Liver (tissue), 9 donors: Measurements from ENCODE around the gene TSSC4. TPM values are rescaled to one million over a fixed set of nuclear protein-coding genes. Genes with fewer than 3 reads are reported as not detected.

Source experiments
- DNase-seq: peaks from one replicate; pipeline ENCODE4 v3.0.0-alpha.2; 2017; ENCODE audit warnings: low spot score
- H3K27ac ChIP-seq, 2 donors: one replicate each; pipeline ENCODE4 v1.7.0; 2013; ENCODE audit warnings: inconsistent platforms in 2 of 2, low read length in 2 of 2, control low read depth in 1 of 2, low read depth in 1 of 2, mild to moderate bottlenecking in 1 of 2
- H3K27me3 ChIP-seq, 4 donors: one replicate each; pipeline versions ENCODE4 v1.6.1 to v1.7.0; 2013; ENCODE audit warnings: low read length in 3 of 4, inconsistent platforms in 1 of 4, mild to moderate bottlenecking in 1 of 4, moderate library complexity in 1 of 4; ENCODE audit not compliant: control insufficient read depth in 4 of 4, insufficient read depth in 4 of 4
- H3K36me3 ChIP-seq, 4 donors: one replicate each; pipeline versions ENCODE4 v1.6.1 to v1.7.0; 2013; ENCODE audit warnings: low read length in 3 of 4, mild to moderate bottlenecking in 3 of 4, low read depth in 1 of 4, moderate library complexity in 1 of 4; ENCODE audit not compliant: control insufficient read depth in 4 of 4, insufficient read depth in 3 of 4
- H3K4me1 ChIP-seq, 4 donors: one replicate each; pipeline versions ENCODE4 v1.6.1 to v1.7.0; 2013; ENCODE audit warnings: low read length in 3 of 4, mild to moderate bottlenecking in 3 of 4, moderate library complexity in 1 of 4; ENCODE audit not compliant: control insufficient read depth in 4 of 4, insufficient read depth in 4 of 4
- H3K4me3 ChIP-seq, 3 donors: one replicate each; pipeline versions ENCODE4 v1.6.1 to v1.7.0; 2013; ENCODE audit warnings: low read length in 3 of 3, control low read depth in 1 of 3, low read depth in 1 of 3, mild to moderate bottlenecking in 1 of 3
- H3K9ac ChIP-seq, 2 donors: one replicate each; pipeline ENCODE4 v1.7.0; 2013; ENCODE audit warnings: low read length in 2 of 2, mild to moderate bottlenecking in 2 of 2, moderate library complexity in 2 of 2, control low read depth in 1 of 2, low read depth in 1 of 2
- H3K9me3 ChIP-seq, 4 donors: one replicate each; pipeline versions ENCODE4 v1.6.1 to v1.7.0; 2013; ENCODE audit warnings: low read length in 3 of 4; ENCODE audit not compliant: control insufficient read depth in 4 of 4
- EGR1 ChIP-seq, 2 donors: IDR thresholded peaks; 2 replicates each; pipeline ENCODE4 v1.6.1; 2016 to 2018; ENCODE audit warnings: antibody characterized with exemption in 2 of 2, low read depth in 2 of 2
- FOXA1 ChIP-seq: IDR thresholded peaks from 2 replicates; pipeline ENCODE4 v1.6.1; 2016; ENCODE audit warnings: antibody characterized with exemption
- FOXA2 ChIP-seq: IDR thresholded peaks from 2 replicates; pipeline ENCODE4 v1.6.1; 2016; ENCODE audit warnings: antibody characterized with exemption
- HNF4G ChIP-seq: IDR thresholded peaks from 2 replicates; pipeline ENCODE4 v1.6.1; 2016; ENCODE audit warnings: antibody characterized with exemption
- JUND ChIP-seq, 2 donors: IDR thresholded peaks; 2 replicates each; pipeline ENCODE4 v1.6.1; 2016; ENCODE audit warnings: antibody characterized with exemption in 2 of 2
- MAX ChIP-seq: IDR thresholded peaks from 2 replicates; pipeline ENCODE4 v1.6.1; 2016; ENCODE audit warnings: antibody characterized with exemption
- RAD21 ChIP-seq, 2 donors: IDR thresholded peaks; 2 replicates each; pipeline ENCODE4 v1.6.1; 2016; ENCODE audit warnings: antibody characterized with exemption in 2 of 2, mild to moderate bottlenecking in 2 of 2
- RXRA ChIP-seq, 2 donors: IDR thresholded peaks; 2 replicates each; pipeline ENCODE4 v1.6.1; 2017 to 2018; ENCODE audit warnings: antibody characterized with exemption in 2 of 2, mild to moderate bottlenecking in 1 of 2
- SP1 ChIP-seq: IDR thresholded peaks from 2 replicates; pipeline ENCODE4 v1.6.1; 2018; ENCODE audit warnings: antibody characterized with exemption, mild to moderate bottlenecking
- YY1 ChIP-seq: IDR thresholded peaks from 2 replicates; pipeline ENCODE4 v1.6.1; 2016; ENCODE audit warnings: antibody characterized with exemption, mild to moderate bottlenecking
- WGBS: extraction: QIAGEN DNeasy Blood & Tissue Kit; methylation state at CpG from one replicate; pipeline ENCODE4 v1.1.7; 2013; 5-methylcytosine and 5-hydroxymethylcytosine counted together
- polyA plus RNA-seq, 2 donors: library from polyadenylated mRNA; stranded (reverse) in 1 of 2; unstranded in 1 of 2; fragments of 200-250 nt in 1 of 2; fragments of >200 nt in 1 of 2; fragmentation: Nextera tagmentation in 1 of 2; extraction: Ambion mirVana in 1 of 2; gene quantifications; one replicate each; pipeline versions ENCODE4 v1.2.1 to v1.2.3, GENCODE V29; 2013 to 2015
- total RNA-seq, 2 donors: library from RNA; depleted of rRNA; stranded (reverse); fragments of >200 nt; gene quantifications; one replicate each; pipeline ENCODE4 v1.2.3, GENCODE V29; 2014
- TF ChIP-seq, protein P1 (sequence below): IDR thresholded peaks from 2 replicates; pipeline ENCODE4 v1.6.1; 2016; ENCODE audit warnings: antibody characterized with exemption
- TF ChIP-seq, protein P2 (sequence below): fragments of 150-350 bp; IDR thresholded peaks from 2 replicates; pipeline ENCODE4 v1.5.1; 2017; ENCODE audit warnings: improper control_type of control experiment, low read depth, low read length; ENCODE audit not compliant: missing input control
- TF ChIP-seq, protein P3 (sequence below): IDR thresholded peaks from 2 replicates; pipeline ENCODE4 v1.6.1; 2016; ENCODE audit warnings: antibody characterized with exemption, mild to moderate bottlenecking
- TF ChIP-seq, protein P4 (sequence below): IDR thresholded peaks from 2 replicates; pipeline ENCODE4 v1.6.1; 2016; ENCODE audit warnings: antibody characterized with exemption
- donor health status: healthy.
- donor health status: healthy.
- donor health status: healthy.
- donor health status: healthy.
- donor health status: healthy.

TSSC4 gene
- total and polyA plus RNA-seq, 4 donors, result 15.8 to 19.1 (median 17.6) TPM

DNA sequence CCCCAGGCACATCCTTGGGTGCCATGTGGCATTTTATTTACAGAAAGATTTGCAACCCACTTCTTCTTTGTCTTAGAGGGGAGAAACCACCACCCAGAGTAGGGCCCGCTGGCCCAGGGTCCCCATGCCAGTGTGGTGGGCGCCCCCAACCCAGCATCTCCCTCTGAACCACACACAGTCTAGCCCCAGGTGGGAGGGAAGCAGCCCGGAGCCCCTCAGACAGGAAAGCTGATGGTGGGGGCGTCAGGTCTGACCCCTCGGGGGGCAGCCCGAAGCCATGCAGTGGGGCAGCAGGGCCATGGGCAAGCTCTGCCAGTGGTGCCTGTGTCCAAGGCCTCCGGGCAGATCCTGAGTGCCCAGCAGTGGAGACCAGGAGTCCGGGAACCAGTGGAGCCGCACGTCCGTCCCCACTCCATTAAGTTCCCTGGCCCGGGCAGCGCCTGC lies 32.1 kb downstream of the TSSC4 start:
- Histone ChIP-seq H3K27me3 (no peaks in the 10 kb centered on the region), H3K4me1 (no peaks in the 10 kb centered on the region), H3K9ac (no peak overlapping the region), H3K9me3 (no peaks in the 10 kb centered on the region), H3K36me3 (no peaks in the 10 kb centered on the region), H3K27ac (no peak overlapping the region), H3K4me3 (no peak overlapping the region)
- no peak for DNase-seq
- 92% methylated on average over 13 of the region's 13 CpGs for WGBS
- TF ChIP-seq, protein P1, sequence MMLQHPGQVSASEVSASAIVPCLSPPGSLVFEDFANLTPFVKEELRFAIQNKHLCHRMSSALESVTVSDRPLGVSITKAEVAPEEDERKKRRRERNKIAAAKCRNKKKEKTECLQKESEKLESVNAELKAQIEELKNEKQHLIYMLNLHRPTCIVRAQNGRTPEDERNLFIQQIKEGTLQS, result no peak
- no peak for TF ChIP-seq HNF4G
- TF ChIP-seq, protein P2, sequence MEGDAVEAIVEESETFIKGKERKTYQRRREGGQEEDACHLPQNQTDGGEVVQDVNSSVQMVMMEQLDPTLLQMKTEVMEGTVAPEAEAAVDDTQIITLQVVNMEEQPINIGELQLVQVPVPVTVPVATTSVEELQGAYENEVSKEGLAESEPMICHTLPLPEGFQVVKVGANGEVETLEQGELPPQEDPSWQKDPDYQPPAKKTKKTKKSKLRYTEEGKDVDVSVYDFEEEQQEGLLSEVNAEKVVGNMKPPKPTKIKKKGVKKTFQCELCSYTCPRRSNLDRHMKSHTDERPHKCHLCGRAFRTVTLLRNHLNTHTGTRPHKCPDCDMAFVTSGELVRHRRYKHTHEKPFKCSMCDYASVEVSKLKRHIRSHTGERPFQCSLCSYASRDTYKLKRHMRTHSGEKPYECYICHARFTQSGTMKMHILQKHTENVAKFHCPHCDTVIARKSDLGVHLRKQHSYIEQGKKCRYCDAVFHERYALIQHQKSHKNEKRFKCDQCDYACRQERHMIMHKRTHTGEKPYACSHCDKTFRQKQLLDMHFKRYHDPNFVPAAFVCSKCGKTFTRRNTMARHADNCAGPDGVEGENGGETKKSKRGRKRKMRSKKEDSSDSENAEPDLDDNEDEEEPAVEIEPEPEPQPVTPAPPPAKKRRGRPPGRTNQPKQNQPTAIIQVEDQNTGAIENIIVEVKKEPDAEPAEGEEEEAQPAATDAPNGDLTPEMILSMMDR, result no peak
- TF ChIP-seq RAD21 (IDR thresholded peaks at IDR 0.05), result no peak
- no peak for TF ChIP-seq MAX
- TF ChIP-seq EGR1 (IDR thresholded peaks at IDR 0.05; ENCODE audit: low read depth in 2 of 2), result no peak

DNA sequence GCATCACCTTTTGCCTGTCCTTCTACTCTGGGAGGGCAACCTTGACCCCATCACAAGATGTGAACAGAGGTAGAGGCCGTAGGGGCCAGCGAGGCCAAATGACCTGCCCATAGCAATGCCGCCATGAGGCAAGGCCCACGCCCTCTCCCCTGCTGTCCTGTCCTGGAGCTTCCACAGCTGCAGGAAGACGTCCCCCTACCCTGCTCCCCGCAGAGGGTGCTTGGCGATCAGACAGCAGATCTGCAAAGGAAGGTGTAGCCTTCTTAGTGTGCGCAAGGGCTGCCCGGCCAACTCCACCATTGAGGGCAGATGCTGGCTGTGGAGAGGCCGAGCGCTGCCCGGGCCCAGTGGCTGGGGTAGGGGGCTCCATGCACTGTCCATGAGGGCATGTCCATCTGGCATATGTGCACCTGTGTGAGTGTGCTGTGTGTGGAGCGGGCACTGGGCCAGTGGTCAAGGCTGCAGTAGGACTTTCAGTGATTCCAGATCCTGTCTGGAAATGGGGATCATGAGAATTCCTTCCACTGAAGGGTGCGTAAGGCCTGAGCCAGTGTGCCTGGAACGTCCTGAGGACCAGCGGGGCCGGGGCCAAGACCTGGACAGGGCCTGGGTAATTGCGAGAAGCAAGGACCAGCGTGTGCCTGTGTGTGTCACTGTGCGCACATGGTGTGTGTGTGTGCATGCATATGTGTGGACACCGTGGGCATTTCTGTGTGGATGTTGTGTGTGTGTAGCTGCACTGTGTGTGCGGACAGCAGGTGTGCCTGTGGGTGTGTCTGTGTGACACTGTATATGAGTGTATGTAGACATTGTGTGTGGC lies 32.8 kb downstream of the TSSC4 start:
- Histone ChIP-seq H3K9ac (no peak overlapping the region), H3K27ac (no peak overlapping the region), H3K9me3 (no peaks in the 10 kb centered on the region), H3K4me1 (no peaks in the 10 kb centered on the region), H3K27me3 (no peaks in the 10 kb centered on the region), H3K4me3 (no peak overlapping the region), H3K36me3 (no peaks in the 10 kb centered on the region)
- WGBS, result 91% methylated on average over 22 of the region's 22 CpGs
- TF ChIP-seq MAX (no peak), FOXA1 (no peak), EGR1 (IDR thresholded peaks at IDR 0.05; ENCODE audit: low read depth in 2 of 2) (no peak), SP1 (no peak), HNF4G (no peak), FOXA2 (no peak), JUND (IDR thresholded peaks at IDR 0.05) (no peak), YY1 (no peak), RXRA (IDR thresholded peaks at IDR 0.05) (no peak)
- TF ChIP-seq, protein P3, sequence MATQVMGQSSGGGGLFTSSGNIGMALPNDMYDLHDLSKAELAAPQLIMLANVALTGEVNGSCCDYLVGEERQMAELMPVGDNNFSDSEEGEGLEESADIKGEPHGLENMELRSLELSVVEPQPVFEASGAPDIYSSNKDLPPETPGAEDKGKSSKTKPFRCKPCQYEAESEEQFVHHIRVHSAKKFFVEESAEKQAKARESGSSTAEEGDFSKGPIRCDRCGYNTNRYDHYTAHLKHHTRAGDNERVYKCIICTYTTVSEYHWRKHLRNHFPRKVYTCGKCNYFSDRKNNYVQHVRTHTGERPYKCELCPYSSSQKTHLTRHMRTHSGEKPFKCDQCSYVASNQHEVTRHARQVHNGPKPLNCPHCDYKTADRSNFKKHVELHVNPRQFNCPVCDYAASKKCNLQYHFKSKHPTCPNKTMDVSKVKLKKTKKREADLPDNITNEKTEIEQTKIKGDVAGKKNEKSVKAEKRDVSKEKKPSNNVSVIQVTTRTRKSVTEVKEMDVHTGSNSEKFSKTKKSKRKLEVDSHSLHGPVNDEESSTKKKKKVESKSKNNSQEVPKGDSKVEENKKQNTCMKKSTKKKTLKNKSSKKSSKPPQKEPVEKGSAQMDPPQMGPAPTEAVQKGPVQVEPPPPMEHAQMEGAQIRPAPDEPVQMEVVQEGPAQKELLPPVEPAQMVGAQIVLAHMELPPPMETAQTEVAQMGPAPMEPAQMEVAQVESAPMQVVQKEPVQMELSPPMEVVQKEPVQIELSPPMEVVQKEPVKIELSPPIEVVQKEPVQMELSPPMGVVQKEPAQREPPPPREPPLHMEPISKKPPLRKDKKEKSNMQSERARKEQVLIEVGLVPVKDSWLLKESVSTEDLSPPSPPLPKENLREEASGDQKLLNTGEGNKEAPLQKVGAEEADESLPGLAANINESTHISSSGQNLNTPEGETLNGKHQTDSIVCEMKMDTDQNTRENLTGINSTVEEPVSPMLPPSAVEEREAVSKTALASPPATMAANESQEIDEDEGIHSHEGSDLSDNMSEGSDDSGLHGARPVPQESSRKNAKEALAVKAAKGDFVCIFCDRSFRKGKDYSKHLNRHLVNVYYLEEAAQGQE, result no peak
- TF ChIP-seq, protein P2, result no peak
- TF ChIP-seq, protein P4, sequence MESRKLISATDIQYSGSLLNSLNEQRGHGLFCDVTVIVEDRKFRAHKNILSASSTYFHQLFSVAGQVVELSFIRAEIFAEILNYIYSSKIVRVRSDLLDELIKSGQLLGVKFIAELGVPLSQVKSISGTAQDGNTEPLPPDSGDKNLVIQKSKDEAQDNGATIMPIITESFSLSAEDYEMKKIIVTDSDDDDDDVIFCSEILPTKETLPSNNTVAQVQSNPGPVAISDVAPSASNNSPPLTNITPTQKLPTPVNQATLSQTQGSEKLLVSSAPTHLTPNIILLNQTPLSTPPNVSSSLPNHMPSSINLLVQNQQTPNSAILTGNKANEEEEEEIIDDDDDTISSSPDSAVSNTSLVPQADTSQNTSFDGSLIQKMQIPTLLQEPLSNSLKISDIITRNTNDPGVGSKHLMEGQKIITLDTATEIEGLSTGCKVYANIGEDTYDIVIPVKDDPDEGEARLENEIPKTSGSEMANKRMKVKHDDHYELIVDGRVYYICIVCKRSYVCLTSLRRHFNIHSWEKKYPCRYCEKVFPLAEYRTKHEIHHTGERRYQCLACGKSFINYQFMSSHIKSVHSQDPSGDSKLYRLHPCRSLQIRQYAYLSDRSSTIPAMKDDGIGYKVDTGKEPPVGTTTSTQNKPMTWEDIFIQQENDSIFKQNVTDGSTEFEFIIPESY, result no peak
- TF ChIP-seq, protein P1, result no peak
- no peak for DNase-seq
